NB4 (cell line): ENCODE data around the gene EXOC3L2.

Source experiments
- MAX ChIP-seq: IDR thresholded peaks from 2 replicates; pipeline ENCODE4 v1.6.1; 2011; ENCODE audit warnings: low read depth, low read length
- MYC ChIP-seq: IDR thresholded peaks from 2 replicates; pipeline ENCODE4 v1.6.1; 2011; ENCODE audit warnings: low read depth, low read length
- POLR2A ChIP-seq: IDR thresholded peaks from 2 replicates; pipeline ENCODE4 v1.6.1; 2011; ENCODE audit warnings: mild to moderate bottlenecking; ENCODE audit not compliant: insufficient read length; ENCODE audit errors: extremely low read depth
- TF ChIP-seq, protein P1 (sequence below): IDR thresholded peaks from one replicate; pipeline ENCODE4 v1.5.1; 2012; ENCODE audit warnings: low read depth, low read length

GRCh38 chr19:45224645-45225044, 20.6 kb downstream of the EXOC3L2 start:
- TF ChIP-seq, protein P1, sequence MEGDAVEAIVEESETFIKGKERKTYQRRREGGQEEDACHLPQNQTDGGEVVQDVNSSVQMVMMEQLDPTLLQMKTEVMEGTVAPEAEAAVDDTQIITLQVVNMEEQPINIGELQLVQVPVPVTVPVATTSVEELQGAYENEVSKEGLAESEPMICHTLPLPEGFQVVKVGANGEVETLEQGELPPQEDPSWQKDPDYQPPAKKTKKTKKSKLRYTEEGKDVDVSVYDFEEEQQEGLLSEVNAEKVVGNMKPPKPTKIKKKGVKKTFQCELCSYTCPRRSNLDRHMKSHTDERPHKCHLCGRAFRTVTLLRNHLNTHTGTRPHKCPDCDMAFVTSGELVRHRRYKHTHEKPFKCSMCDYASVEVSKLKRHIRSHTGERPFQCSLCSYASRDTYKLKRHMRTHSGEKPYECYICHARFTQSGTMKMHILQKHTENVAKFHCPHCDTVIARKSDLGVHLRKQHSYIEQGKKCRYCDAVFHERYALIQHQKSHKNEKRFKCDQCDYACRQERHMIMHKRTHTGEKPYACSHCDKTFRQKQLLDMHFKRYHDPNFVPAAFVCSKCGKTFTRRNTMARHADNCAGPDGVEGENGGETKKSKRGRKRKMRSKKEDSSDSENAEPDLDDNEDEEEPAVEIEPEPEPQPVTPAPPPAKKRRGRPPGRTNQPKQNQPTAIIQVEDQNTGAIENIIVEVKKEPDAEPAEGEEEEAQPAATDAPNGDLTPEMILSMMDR = no peak
- TF ChIP-seq MAX (no peak), MYC (no peak), POLR2A (no peak)
